ENCODE results near the gene ZFYVE27.

The ZFYVE27 gene

DNA sequence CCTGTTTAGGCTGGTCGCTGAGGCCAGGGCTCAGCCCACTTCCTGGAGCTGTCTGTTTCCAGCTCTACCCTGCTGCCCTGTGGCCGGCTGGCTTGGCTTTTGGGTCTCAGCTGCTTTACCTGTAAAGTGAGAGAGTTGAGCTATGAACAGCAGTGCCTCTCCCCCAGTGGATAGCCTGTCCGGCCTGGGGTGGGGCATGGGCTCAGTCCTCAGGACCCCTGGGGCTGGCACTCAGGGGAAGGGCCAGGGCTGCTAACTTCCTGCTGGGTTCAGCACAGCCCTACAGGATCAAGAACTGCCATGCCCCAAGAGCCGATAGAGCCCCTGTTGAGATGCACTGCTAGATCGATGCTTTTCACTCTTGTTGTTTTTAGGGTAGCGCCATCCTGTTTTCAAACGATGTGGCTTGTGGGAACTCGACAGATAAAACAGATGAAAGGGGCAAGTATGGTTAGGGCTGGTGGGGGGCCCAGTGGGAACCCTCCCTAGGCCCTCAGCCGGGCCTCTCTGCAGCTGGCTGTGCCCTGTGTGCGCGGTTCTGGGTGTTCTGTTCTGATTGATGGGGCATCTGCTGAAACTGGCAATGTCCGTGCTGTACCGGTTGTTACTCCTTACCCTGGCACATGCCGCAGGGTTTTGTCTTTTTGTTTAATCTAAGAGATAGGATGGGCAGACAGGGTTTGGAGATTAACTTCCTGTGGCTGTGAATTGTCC, 44.8 kb downstream of the ZFYVE27 start:
- no peak for TF ChIP-seq FOXM1 (IDR thresholded peaks at IDR 0.05; ENCODE audit: borderline replicate concordance, low read depth)
- TF ChIP-seq YY1 (IDR thresholded peaks at IDR 0.05; ENCODE audit: low read depth): no peak
- TF ChIP-seq, protein P1, sequence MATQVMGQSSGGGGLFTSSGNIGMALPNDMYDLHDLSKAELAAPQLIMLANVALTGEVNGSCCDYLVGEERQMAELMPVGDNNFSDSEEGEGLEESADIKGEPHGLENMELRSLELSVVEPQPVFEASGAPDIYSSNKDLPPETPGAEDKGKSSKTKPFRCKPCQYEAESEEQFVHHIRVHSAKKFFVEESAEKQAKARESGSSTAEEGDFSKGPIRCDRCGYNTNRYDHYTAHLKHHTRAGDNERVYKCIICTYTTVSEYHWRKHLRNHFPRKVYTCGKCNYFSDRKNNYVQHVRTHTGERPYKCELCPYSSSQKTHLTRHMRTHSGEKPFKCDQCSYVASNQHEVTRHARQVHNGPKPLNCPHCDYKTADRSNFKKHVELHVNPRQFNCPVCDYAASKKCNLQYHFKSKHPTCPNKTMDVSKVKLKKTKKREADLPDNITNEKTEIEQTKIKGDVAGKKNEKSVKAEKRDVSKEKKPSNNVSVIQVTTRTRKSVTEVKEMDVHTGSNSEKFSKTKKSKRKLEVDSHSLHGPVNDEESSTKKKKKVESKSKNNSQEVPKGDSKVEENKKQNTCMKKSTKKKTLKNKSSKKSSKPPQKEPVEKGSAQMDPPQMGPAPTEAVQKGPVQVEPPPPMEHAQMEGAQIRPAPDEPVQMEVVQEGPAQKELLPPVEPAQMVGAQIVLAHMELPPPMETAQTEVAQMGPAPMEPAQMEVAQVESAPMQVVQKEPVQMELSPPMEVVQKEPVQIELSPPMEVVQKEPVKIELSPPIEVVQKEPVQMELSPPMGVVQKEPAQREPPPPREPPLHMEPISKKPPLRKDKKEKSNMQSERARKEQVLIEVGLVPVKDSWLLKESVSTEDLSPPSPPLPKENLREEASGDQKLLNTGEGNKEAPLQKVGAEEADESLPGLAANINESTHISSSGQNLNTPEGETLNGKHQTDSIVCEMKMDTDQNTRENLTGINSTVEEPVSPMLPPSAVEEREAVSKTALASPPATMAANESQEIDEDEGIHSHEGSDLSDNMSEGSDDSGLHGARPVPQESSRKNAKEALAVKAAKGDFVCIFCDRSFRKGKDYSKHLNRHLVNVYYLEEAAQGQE (IDR thresholded peaks at IDR 0.05; ENCODE audit: low read depth): no peak
- TF ChIP-seq TEAD4 (IDR thresholded peaks at IDR 0.05): no peak
- TF ChIP-seq RAD21 (IDR thresholded peaks at IDR 0.05; ENCODE audit: low read depth): no peak
- TF ChIP-seq, protein P2, sequence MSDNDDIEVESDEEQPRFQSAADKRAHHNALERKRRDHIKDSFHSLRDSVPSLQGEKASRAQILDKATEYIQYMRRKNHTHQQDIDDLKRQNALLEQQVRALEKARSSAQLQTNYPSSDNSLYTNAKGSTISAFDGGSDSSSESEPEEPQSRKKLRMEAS (IDR thresholded peaks at IDR 0.05): no peak
- TF ChIP-seq, protein P3, sequence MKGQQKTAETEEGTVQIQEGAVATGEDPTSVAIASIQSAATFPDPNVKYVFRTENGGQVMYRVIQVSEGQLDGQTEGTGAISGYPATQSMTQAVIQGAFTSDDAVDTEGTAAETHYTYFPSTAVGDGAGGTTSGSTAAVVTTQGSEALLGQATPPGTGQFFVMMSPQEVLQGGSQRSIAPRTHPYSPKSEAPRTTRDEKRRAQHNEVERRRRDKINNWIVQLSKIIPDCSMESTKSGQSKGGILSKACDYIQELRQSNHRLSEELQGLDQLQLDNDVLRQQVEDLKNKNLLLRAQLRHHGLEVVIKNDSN (IDR thresholded peaks at IDR 0.05): no peak
- no peak for TF ChIP-seq NFIC (IDR thresholded peaks at IDR 0.05)
- no peak for TF ChIP-seq EGR1 (IDR thresholded peaks at IDR 0.05)
- no peak for TF ChIP-seq EP300 (IDR thresholded peaks at IDR 0.05; ENCODE audit: borderline replicate concordance)
- no peak for TF ChIP-seq TAF1 (IDR thresholded peaks at IDR 0.05; ENCODE audit: low read depth)
- no peak for TF ChIP-seq ZBTB7A (IDR thresholded peaks at IDR 0.05; ENCODE audit: low read depth)
- no peak for TF ChIP-seq CREB1 (IDR thresholded peaks at IDR 0.05; ENCODE audit: low read depth)
- no peak for TF ChIP-seq CEBPB (IDR thresholded peaks at IDR 0.05)

DNA sequence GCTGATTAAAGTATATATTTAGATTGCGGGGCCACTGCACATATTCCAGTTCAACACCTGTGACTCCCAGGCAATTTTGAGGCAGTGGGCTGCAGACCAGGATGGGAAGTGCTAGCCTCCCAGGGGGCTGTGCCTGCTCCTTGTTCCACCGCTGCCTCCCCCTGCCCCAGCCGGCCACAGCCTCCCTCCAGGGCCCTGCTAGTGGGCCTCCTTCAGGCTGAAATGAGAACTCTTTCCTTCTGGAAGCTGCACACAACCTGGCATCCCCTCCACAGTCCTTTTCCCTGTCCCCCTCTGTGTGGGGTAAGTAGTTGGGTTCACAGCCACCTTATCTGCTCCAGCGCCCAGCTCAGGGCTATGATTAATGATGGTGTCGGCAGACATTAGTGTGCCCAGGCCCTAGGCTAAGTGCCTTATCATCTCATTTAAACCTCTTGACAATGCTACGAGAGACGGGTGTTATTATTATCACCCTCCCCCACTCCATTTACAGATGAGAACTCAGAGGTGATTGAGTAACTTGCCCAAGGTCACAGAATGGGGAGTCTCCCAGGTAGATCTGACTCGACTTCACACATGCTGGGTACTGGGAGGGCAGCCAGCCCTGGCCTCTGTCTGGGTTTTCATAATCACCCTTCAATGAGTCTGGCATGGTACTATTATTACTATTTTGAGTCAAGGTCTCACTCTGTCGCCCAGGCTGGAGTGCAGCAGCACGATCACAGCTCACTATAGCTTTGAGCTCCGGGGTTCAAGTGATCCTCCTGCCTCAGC, 45.7 kb downstream of the ZFYVE27 start:
- TF ChIP-seq, protein P2 (IDR thresholded peaks at IDR 0.05): no peak
- TF ChIP-seq NFIC (IDR thresholded peaks at IDR 0.05) (no peak), RAD21 (IDR thresholded peaks at IDR 0.05; ENCODE audit: low read depth) (no peak), YY1 (IDR thresholded peaks at IDR 0.05; ENCODE audit: low read depth) (no peak)

DNA sequence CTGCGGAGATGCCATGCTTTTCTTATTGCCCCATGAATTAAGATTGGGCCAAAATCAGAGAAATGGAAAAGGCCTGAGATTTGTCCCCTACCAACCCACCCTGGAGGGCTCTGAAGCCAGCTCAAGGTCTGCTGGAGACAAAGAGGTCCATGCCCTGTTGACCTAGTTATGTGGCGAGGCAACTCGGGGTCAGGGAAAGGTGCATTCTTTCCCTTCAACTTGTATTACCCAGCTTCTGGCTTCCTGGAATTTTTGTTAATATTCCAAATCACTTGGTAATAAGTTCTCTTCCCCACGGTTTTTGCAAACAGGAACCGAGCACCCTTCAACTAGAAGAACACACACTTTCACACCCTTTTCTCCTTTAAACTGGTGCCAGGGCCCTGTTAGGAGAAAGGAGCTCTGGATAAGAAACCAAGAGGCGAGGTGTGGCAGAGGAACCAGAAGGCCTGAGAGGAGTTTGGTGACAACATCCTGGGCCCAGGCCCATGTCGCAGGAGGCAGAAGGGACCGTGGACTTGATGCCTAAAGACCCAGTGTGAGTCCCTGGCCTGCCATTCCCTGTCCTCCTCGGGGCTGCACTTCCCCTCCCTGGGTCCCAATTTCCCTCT, 47.4 kb downstream of the ZFYVE27 start:
- TF ChIP-seq RAD21 (IDR thresholded peaks at IDR 0.05; ENCODE audit: low read depth): no peak
- TF ChIP-seq, protein P3 (IDR thresholded peaks at IDR 0.05): no peak
- TF ChIP-seq EP300 (IDR thresholded peaks at IDR 0.05; ENCODE audit: borderline replicate concordance): no peak
- no peak for TF ChIP-seq FOXM1 (IDR thresholded peaks at IDR 0.05; ENCODE audit: borderline replicate concordance, low read depth)
- no peak for TF ChIP-seq YY1 (IDR thresholded peaks at IDR 0.05; ENCODE audit: low read depth)

DNA sequence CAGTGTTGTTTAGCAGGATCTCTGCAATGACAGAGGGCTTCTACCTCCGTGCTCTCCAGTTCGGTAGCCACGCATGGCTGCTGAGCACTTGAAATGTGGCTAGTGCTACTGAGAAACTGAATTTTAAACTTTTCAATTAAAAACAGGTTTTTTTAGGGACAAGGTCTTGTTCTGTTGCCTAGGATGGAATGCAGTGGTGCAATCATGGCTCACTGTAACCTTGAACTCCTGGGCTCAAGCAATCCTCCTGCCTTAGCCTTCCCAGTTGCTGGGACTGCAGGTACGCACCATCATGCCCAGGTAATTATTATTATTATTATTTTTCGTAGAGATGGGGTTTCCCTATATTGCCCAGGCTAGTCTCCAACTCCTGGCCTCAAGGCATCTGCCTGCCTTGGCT, 48.3 kb downstream of the ZFYVE27 start:
- no peak for TF ChIP-seq EGR1 (IDR thresholded peaks at IDR 0.05)
- no peak for TF ChIP-seq NFIC (IDR thresholded peaks at IDR 0.05)
- TF ChIP-seq ZBTB7A (IDR thresholded peaks at IDR 0.05; ENCODE audit: low read depth): no peak
- TF ChIP-seq, protein P1 (IDR thresholded peaks at IDR 0.05; ENCODE audit: low read depth): no peak
- TF ChIP-seq EP300 (IDR thresholded peaks at IDR 0.05; ENCODE audit: borderline replicate concordance): no peak
- no peak for TF ChIP-seq TEAD4 (IDR thresholded peaks at IDR 0.05)
- TF ChIP-seq CREB1 (IDR thresholded peaks at IDR 0.05; ENCODE audit: low read depth): no peak
- no peak for TF ChIP-seq CEBPB (IDR thresholded peaks at IDR 0.05)
- TF ChIP-seq, protein P2 (IDR thresholded peaks at IDR 0.05): no peak
- TF ChIP-seq RAD21 (IDR thresholded peaks at IDR 0.05; ENCODE audit: low read depth): no peak
- no peak for TF ChIP-seq FOXM1 (IDR thresholded peaks at IDR 0.05; ENCODE audit: borderline replicate concordance, low read depth)
- TF ChIP-seq, protein P3 (IDR thresholded peaks at IDR 0.05): no peak
- TF ChIP-seq TCF12 (IDR thresholded peaks at IDR 0.05; ENCODE audit: low read depth): no peak
- no peak for TF ChIP-seq TAF1 (IDR thresholded peaks at IDR 0.05; ENCODE audit: low read depth)
- no peak for TF ChIP-seq YY1 (IDR thresholded peaks at IDR 0.05; ENCODE audit: low read depth)
